ENCODE results near the gene FNTB. TPM values are rescaled to one million over a fixed set of nuclear protein-coding genes. Genes with fewer than 3 reads are reported as not detected.

The FNTB gene
- total and polyA plus RNA-seq, 2 of the 13 experiments (the other 11 are each of a cell fraction or from before 2014, with no cell fraction given) = 23.6 to 28.5 TPM

GRCh38 chr14:64971943-64972791 is 14.5 kb upstream of the FNTB start, which contains the start of gene RAB15 (continued):
- 0 out of 2 replicates have a peak, but pooled peaks have one; percentile 8 for TF ChIP-seq THAP11 (CRISPR knock-in tag; IDR thresholded peaks at IDR 0.05)
- TF ChIP-seq ZNF367 (CRISPR knock-in tag; IDR thresholded peaks at IDR 0.05; ENCODE audit: borderline replicate concordance) = no peak; the same call in 1 of the 2 replicates
- TF ChIP-seq CENPX (CRISPR knock-in tag; IDR thresholded peaks at IDR 0.05) = no peak
- TF ChIP-seq ZSCAN12 (CRISPR knock-in tag; IDR thresholded peaks at IDR 0.05) = no peak
- TF ChIP-seq PCBP1 (IDR thresholded peaks at IDR 0.05; ENCODE audit: borderline replicate concordance, low read depth, low read length) = 0 out of 2 replicates have a peak, but pooled peaks have one; percentile 64
- TF ChIP-seq ZNF850 (CRISPR knock-in tag; conservative IDR thresholded peaks at IDR 0.05) = no peak
- no peak for TF ChIP-seq DMTF1 (CRISPR knock-in tag; IDR thresholded peaks at IDR 0.05)
- 0 out of 2 replicates have a peak, but pooled peaks have one; percentile 42 for TF ChIP-seq ZFX (CRISPR knock-in tag; IDR thresholded peaks at IDR 0.05; ENCODE audit: low read depth)
- TF ChIP-seq REXO4 (CRISPR knock-in tag; IDR thresholded peaks at IDR 0.05; ENCODE audit: borderline replicate concordance) = no peak
- peak; percentile 68; the same call in 1 of the 2 replicates for TF ChIP-seq ZNF142 (CRISPR knock-in tag; IDR thresholded peaks at IDR 0.05)
- no peak for TF ChIP-seq STAT5B (CRISPR knock-in tag; IDR thresholded peaks at IDR 0.05)
- no peak for TF ChIP-seq ZNF225 (CRISPR knock-in tag; IDR thresholded peaks at IDR 0.05)
- TF ChIP-seq ZNF687 (CRISPR knock-in tag; IDR thresholded peaks at IDR 0.05) = peak; percentile 41; the same call in 1 of the 2 replicates
- 0 out of 2 replicates have a peak, but pooled peaks have one; percentile 49 for TF ChIP-seq ARID2 (CRISPR knock-in tag; IDR thresholded peaks at IDR 0.05; ENCODE audit: borderline replicate concordance)
- no peak for TF ChIP-seq SP1 (IDR thresholded peaks at IDR 0.05)
- TF ChIP-seq SP1 (CRISPR knock-in tag; IDR thresholded peaks at IDR 0.05) = no peak
- TF ChIP-seq REL (CRISPR knock-in tag; conservative IDR thresholded peaks at IDR 0.05) = no peak
